GM10248 (cell line): ENCODE measurements around the gene NPM3.

Source experiments
- CTCF ChIA-PET: fragments of 300-600 bp; sonication (Branson Sonifier 250); formaldehyde crosslinking; extraction: SDS; loops from one replicate; lab custom pipeline; 2021; ENCODE audit warnings: antibody characterized with exemption; lab: Yijun Ruan, JAX
- POLR2A ChIA-PET: fragments of 350-650 bp; sonication (Branson Sonifier 250); formaldehyde crosslinking; extraction: SDS; loops from one replicate; lab custom pipeline; 2020; ENCODE audit warnings: antibody characterized with exemption; lab: Yijun Ruan, JAX
- DNase-seq: peaks from one replicate; pipeline ENCODE4 v3.0.0; 2012; ENCODE audit errors: extremely low spot score
- CTCF ChIP-seq: IDR thresholded peaks from 2 replicates; pipeline ENCODE4 v1.5.1; 2012; ENCODE audit warnings: mild to moderate bottlenecking, low read depth; ENCODE audit errors: extremely low read depth, missing control alignments, control extremely low read depth

NPM3 gene

GRCh38 chr10:101828766-101829551 is 45.7 kb upstream of the NPM3 start:
- POLR2A ChIA-PET = interaction anchor here (1.3 to 1.4 kb wide), 2 partner anchors 11 kb away, joined by 3 to 5 read pairs; partner anchors contain the start of gene OGA
- no peak for TF ChIP-seq CTCF
- CTCF ChIA-PET = interaction anchor here (0.8 to 22.9 kb wide), 5 partner anchors 10 to 243 kb away, joined by 3 to 484 read pairs (median 16); partner anchors contain the start of gene HPS6

GRCh38 chr10:101827919-101828600 is 44.8 kb upstream of the NPM3 start:
- ChIA-PET CTCF (interaction anchor here (1.0 to 10.7 kb wide), 4 partner anchors 8 to 182 kb away, joined by 3 to 66 read pairs (median 14); no protein-coding TSS in a partner anchor), POLR2A (interaction anchor here (1.4 kb wide), 1 partner anchor 10 kb away, joined by 3 read pairs; the partner anchor contains the start of gene OGA)
- no peak for TF ChIP-seq CTCF
- no peak for DNase-seq

More at GRCh38 chr10:101828766-101829551, 45.7 kb upstream of the NPM3 start:
- no peak for DNase-seq

- DNase-seq = no peak
- CTCF ChIA-PET = interaction anchor here (0.8 to 10.7 kb wide), 6 partner anchors 9 to 183 kb away, joined by 3 to 66 read pairs (median 8); partner anchors contain the start of gene OGA
- POLR2A ChIA-PET = interaction anchor here (1.0 to 1.4 kb wide), 2 partner anchors 9 kb away, joined by 3 read pairs; partner anchors contain the start of gene OGA
- no peak for TF ChIP-seq CTCF
Observed at GRCh38 chr10:101826852-101827434, 43.7 kb upstream of the NPM3 start.

- ChIA-PET CTCF (interaction anchor here (0.9 to 10.7 kb wide), 2 partner anchors 11 to 16 kb away, joined by 4 to 66 read pairs; no protein-coding TSS in a partner anchor), POLR2A (no interaction called here)
- TF ChIP-seq CTCF = no peak
- no peak for DNase-seq
Observed at GRCh38 chr10:101824736-101825135, 41.5 kb upstream of the NPM3 start.

GRCh38 chr10:101818872-101819633 is 35.8 kb upstream of the NPM3 start:
- CTCF ChIA-PET = interaction anchor here (1.0 to 10.7 kb wide), 11 partner anchors 8 to 300 kb away, joined by 3 to 66 read pairs (median 5); no protein-coding TSS in a partner anchor
- POLR2A ChIA-PET = interaction anchor here (0.6 to 2.0 kb wide), 5 partner anchors 8 to 295 kb away, joined by 3 to 5 read pairs (median 4); no protein-coding TSS in a partner anchor
- DNase-seq = no peak
- TF ChIP-seq CTCF = no peak
